HG03064 (cell line): Measurements from ENCODE around the gene TPM2.
A peak's percentile ranks its signal among the peaks of the same experiment; 100 is the strongest.
"Not testable (repeated sequence)": the region's sequence is repeated elsewhere in the genome, so short reads cannot be mapped to it uniquely, and the experiment has no call there.

Experiments
- ATAC-seq: cut with Tn5 transposase; IDR thresholded peaks from one replicate; pipeline ENCODE4 v1.9.1; 2021; ENCODE audit warnings: low read depth; ENCODE audit not compliant: unreplicated experiment

TPM2 gene

GRCh38 chr9:35657546-35658136, 32.1 kb downstream of the TPM2 start, which contains the start of gene RMRP:
RMRP (minus strand) TSS chr9:35658019.
- ATAC-seq: peak; percentile 88

- ATAC-seq: no peak
Observed at GRCh38 chr9:35656831-35657545, 32.7 kb downstream of the TPM2 start.

GRCh38 chr9:35656348-35656747, 33.4 kb downstream of the TPM2 start:
- no peak for ATAC-seq

GRCh38 chr9:35653611-35654010, 36.1 kb downstream of the TPM2 start:
- ATAC-seq: no peak

- ATAC-seq: no peak
Observed at GRCh38 chr9:35652829-35653209, 36.9 kb downstream of the TPM2 start.

- no peak for ATAC-seq
Observed at GRCh38 chr9:35651956-35652828, 37.5 kb downstream of the TPM2 start.

- no peak for ATAC-seq
Observed at GRCh38 chr9:35650341-35651158, 39.2 kb downstream of the TPM2 start, which contains the start of gene SIT1. SIT1 (minus strand) TSS chr9:35650931; CDS start chr9:35650853, 78 bp downstream.

- no peak for ATAC-seq
Observed at GRCh38 chr9:35649431-35650340, 40.0 kb downstream of the TPM2 start.

GRCh38 chr9:35646533-35647265, 43.0 kb downstream of the TPM2 start:
- ATAC-seq: peak; percentile 81

- no peak for ATAC-seq
Observed at GRCh38 chr9:35646153-35646532, 43.6 kb downstream of the TPM2 start.

- ATAC-seq: not testable (repeated sequence)
Observed at GRCh38 chr9:35645736-35646135, 44.0 kb downstream of the TPM2 start.

- ATAC-seq: no peak
Observed at GRCh38 chr9:35643046-35643445, 46.7 kb downstream of the TPM2 start.

GRCh38 chr9:35641478-35641877, 48.2 kb downstream of the TPM2 start:
- not testable (repeated sequence) for ATAC-seq

- not testable (repeated sequence) for ATAC-seq
Observed at GRCh38 chr9:35640431-35640830, 49.3 kb downstream of the TPM2 start.

GRCh38 chr9:35639631-35640030, 50.1 kb downstream of the TPM2 start:
- ATAC-seq: no peak

GRCh38 chr9:35639225-35639624, 50.5 kb downstream of the TPM2 start:
- ATAC-seq: not testable (repeated sequence)

GRCh38 chr9:35638751-35639150, 51.0 kb downstream of the TPM2 start:
- not testable (repeated sequence) for ATAC-seq

- ATAC-seq: not testable (repeated sequence)
Observed at GRCh38 chr9:35637427-35637955, 52.2 kb downstream of the TPM2 start.
